NCI-H2081 (cell line): ENCODE data around the gene SRGAP1.
"Not testable (repeated sequence)": the region's sequence is repeated elsewhere in the genome, so short reads cannot be mapped to it uniquely, and the experiment has no call there.

ENCODE experiments used
- DNase-seq, 2 experiments: peaks; one replicate each; lab custom pipeline; 2025; lab: John Stamatoyannopoulos, UW

The SRGAP1 gene

GRCh38 chr12:63869656-63870055 lies 25.2 kb downstream of the SRGAP1 start:
- DNase-seq = no peak

- DNase-seq = no peak
These were observed 26.3 kb downstream of the SRGAP1 start for GRCh38 chr12:63870838-63871237.

- no peak for DNase-seq
These were observed 30.5 kb downstream of the SRGAP1 start for GRCh38 chr12:63874897-63875480.

GRCh38 chr12:63875703-63876102 lies 31.2 kb downstream of the SRGAP1 start:
- DNase-seq = no peak

- DNase-seq = no peak
These were observed 32.5 kb downstream of the SRGAP1 start for GRCh38 chr12:63876980-63877379.

GRCh38 chr12:63877693-63878092 lies 33.2 kb downstream of the SRGAP1 start:
- DNase-seq = no peak

- not testable (repeated sequence) for DNase-seq
These were observed 35.7 kb downstream of the SRGAP1 start for GRCh38 chr12:63880235-63880634.

- DNase-seq = peak in 1 of 2 experiments; percentile 50
These were observed 36.3 kb downstream of the SRGAP1 start for GRCh38 chr12:63880742-63881263.

- peak; percentile 70 to 89 for DNase-seq
These were observed 38.3 kb downstream of the SRGAP1 start for GRCh38 chr12:63882844-63883243.

GRCh38 chr12:63885401-63885800 lies 40.9 kb downstream of the SRGAP1 start:
- DNase-seq = no peak

GRCh38 chr12:63888908-63889635 lies 44.6 kb downstream of the SRGAP1 start:
- DNase-seq = no peak

GRCh38 chr12:63889721-63890509 lies 45.4 kb downstream of the SRGAP1 start:
- no peak for DNase-seq

- DNase-seq = no peak
These were observed 48.7 kb downstream of the SRGAP1 start for GRCh38 chr12:63893170-63893569.

- DNase-seq = no peak
These were observed 49.6 kb downstream of the SRGAP1 start for GRCh38 chr12:63894132-63894531.

- no peak for DNase-seq
These were observed 51.3 kb downstream of the SRGAP1 start for GRCh38 chr12:63895841-63896240.

GRCh38 chr12:63897931-63898330 lies 53.4 kb downstream of the SRGAP1 start:
- peak in 1 of 2 experiments; percentile 19 for DNase-seq

GRCh38 chr12:63898764-63899337 lies 54.4 kb downstream of the SRGAP1 start:
- DNase-seq = no peak

GRCh38 chr12:63899396-63899795 lies 54.9 kb downstream of the SRGAP1 start:
- peak in 1 of 2 experiments; percentile 45 for DNase-seq

GRCh38 chr12:63900922-63901793 lies 56.7 kb downstream of the SRGAP1 start:
- peak in 1 of 2 experiments; percentile 14 for DNase-seq

- DNase-seq = no peak
These were observed 60.2 kb downstream of the SRGAP1 start for GRCh38 chr12:63904653-63905052.

- DNase-seq = no peak
These were observed 61.0 kb downstream of the SRGAP1 start for GRCh38 chr12:63905544-63905943.
